Bronchial epithelial cell (primary cell): ENCODE measurements around the gene LAMC1. TPM values are rescaled to one million over a fixed set of nuclear protein-coding genes. Genes with fewer than 3 reads are reported as not detected.

Experiments
- DNase-seq: peaks from one replicate; pipeline ENCODE4 v3.0.0-alpha.2; 2010; ENCODE audit warnings: low read depth
- FAIRE-seq: peaks from 2 replicates; lab custom pipeline; 2011; peaks lifted over from hg19 to GRCh38; lab: Jason Lieb, UNC
- H3K27me3 ChIP-seq: 2 replicates; pipeline ENCODE4 v1.5.1; 2011; ENCODE audit warnings: low read length; ENCODE audit not compliant: control insufficient read depth, insufficient read depth
- H3K36me3 ChIP-seq: 2 replicates; pipeline ENCODE4 v1.5.1; 2011; ENCODE audit warnings: low read length; ENCODE audit not compliant: control insufficient read depth, insufficient read depth
- H3K4me3 ChIP-seq: 2 replicates; pipeline ENCODE4 v1.5.1; 2011; ENCODE audit warnings: mild to moderate bottlenecking, low read depth, low read length, control low read depth
- total RNA-seq: library from RNA; depleted of rRNA; stranded (reverse); fragments of >200 nt; gene quantifications from 2 replicates; pipeline ENCODE4 v1.2.1, GENCODE V29; 2014
- TF ChIP-seq, protein P1 (sequence below): IDR thresholded peaks from 2 replicates; pipeline ENCODE4 v1.5.1; 2011; ENCODE audit warnings: mild to moderate bottlenecking, moderate library complexity, low read length, control low read depth, inconsistent platforms; ENCODE audit not compliant: insufficient read depth, severe bottlenecking

LAMC1 gene
- total RNA-seq, 1 donor from 2014 or later, result 219 TPM

DNA sequence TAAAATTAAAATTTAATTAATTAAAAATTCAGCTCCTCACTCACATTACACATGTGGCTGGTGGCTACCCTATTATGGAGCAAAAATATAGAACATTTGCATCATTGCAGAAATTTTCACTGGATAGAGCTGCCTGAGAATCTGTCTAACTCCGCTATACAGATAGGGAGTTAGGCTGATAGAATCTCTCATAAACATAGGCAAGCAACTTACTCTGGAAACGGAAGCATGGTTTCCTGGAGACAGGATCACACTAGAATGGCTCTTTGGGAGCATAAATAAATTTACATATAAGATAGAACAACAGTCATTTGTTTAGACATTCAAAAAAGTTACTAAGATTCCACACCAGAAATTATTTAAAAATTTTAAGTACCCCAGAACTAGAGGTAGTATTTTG, 150.6 kb downstream of the LAMC1 start:
- H3K27me3 ChIP-seq, result no peaks in the 10 kb centered on the region
- DNase-seq (no peak), FAIRE-seq (no peak)
- H3K36me3 ChIP-seq, result no peaks in the 10 kb centered on the region
- no peak overlapping the region for H3K4me3 ChIP-seq
- TF ChIP-seq, protein P1, sequence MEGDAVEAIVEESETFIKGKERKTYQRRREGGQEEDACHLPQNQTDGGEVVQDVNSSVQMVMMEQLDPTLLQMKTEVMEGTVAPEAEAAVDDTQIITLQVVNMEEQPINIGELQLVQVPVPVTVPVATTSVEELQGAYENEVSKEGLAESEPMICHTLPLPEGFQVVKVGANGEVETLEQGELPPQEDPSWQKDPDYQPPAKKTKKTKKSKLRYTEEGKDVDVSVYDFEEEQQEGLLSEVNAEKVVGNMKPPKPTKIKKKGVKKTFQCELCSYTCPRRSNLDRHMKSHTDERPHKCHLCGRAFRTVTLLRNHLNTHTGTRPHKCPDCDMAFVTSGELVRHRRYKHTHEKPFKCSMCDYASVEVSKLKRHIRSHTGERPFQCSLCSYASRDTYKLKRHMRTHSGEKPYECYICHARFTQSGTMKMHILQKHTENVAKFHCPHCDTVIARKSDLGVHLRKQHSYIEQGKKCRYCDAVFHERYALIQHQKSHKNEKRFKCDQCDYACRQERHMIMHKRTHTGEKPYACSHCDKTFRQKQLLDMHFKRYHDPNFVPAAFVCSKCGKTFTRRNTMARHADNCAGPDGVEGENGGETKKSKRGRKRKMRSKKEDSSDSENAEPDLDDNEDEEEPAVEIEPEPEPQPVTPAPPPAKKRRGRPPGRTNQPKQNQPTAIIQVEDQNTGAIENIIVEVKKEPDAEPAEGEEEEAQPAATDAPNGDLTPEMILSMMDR, result no peak

DNA sequence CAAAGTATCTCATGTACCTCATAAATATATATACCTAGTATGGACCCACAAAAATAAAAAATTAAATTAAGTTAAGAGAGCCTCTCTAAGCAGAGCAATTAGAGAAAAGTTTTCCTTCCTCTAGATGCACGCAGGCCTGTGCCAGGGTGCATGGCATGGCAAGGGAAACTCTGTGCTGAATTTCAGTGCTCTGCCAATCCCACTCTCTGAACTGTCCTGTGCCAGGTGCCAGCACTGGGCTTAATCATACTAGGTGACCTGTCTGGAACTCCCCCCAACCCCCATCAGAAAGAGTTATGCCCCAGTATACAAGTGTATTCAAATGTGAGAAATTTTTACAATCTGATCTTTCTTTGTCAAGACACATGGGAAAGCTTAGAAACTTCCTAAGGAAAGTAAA, 152.4 kb downstream of the LAMC1 start:
- H3K27me3 ChIP-seq, result no peaks in the 10 kb centered on the region
- no peaks in the 10 kb centered on the region for H3K36me3 ChIP-seq
- no peak overlapping the region for H3K4me3 ChIP-seq
- DNase-seq, result no peak
- TF ChIP-seq, protein P1, result no peak
- FAIRE-seq, result no peak

DNA sequence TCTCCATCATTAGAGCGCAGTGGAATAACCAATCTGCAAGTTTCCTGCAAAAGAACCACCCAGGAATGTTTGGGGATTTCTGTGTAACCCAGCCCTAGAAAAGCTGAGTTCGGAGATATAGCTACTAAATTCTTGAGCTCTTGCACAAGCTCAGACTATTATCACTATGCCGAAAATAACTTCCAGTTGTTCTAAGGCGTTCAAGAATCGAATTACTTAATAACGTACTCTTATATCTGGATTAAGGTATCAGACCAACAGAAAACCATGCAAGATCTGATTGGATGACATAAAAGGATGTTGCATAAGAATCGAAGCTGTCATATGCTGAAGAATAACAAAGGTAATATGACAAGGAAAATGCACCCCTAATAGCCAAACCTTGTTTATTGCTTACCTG, 155.3 kb downstream of the LAMC1 start:
- Histone ChIP-seq H3K4me3 (no peak overlapping the region), H3K36me3 (no peaks in the 10 kb centered on the region), H3K27me3 (no peaks in the 10 kb centered on the region)
- DNase-seq (no peak), FAIRE-seq (no peak)
- TF ChIP-seq, protein P1, result no peak

DNA sequence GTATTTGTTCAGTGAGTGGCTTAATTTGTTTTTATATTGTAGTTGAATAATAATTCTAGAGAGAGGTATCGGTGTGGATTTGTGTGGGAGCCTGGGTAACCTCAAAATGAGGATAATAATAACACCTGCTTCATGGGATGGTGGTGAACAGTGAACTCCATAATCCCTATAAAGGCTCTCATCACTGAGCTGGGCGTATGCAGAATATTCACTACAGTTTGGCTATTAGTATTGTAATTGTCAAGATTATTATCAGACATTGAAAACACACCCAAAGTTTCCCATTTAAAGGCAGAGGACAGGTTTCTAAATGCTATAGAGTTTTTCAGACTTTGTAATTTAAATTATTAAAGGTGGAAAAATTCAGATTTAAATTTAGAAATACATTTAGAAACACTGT, 155.8 kb downstream of the LAMC1 start:
- TF ChIP-seq, protein P1, result no peak
- H3K4me3 ChIP-seq, result no peak overlapping the region
- H3K36me3 ChIP-seq, result no peaks in the 10 kb centered on the region
- FAIRE-seq, result no peak
- DNase-seq, result no peak
- H3K27me3 ChIP-seq, result no peaks in the 10 kb centered on the region

DNA sequence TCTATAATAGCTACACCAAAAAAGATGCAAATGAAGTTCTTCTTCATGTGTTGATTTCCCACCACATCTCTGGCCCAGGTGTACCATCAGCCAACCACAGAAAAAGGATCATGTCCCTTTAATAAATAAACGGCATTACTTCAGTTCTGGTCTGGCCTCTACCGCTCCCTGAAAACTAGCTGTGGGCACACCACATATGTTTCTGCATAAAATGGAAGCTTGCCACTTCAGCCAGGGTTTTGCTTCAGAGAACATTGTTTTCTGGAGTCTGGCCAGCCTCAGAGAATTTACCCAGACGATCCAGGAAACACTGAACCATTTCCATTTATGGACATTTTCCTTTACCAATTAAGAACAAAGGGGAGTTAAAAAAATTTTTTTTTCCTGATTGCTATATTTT, 157.0 kb downstream of the LAMC1 start:
- TF ChIP-seq, protein P1, result no peak
- no peak for FAIRE-seq
- peak; percentile 56 for DNase-seq
- H3K27me3 ChIP-seq, result no peaks in the 10 kb centered on the region
- no peak overlapping the region for H3K4me3 ChIP-seq
- no peaks in the 10 kb centered on the region for H3K36me3 ChIP-seq

DNA sequence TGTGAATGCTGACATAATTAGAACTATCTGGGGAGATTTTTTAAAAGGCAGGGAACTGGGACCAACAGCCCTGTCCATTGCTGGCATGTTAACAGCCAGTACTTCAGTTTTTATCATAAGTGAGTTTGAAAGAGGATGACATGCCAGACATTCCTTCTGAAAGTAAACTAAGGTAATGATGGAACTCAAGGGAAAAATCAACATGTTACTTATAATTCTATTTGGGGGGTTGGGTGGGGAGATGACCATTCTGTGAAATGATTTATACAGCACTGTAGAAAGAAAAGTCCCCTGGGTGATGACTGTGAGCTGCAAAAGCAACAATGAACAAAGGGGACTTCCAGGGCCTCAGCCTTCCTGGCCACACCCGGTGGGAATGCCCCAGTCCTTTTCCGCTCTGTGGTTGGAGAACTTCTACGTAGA, 157.4 kb downstream of the LAMC1 start:
- TF ChIP-seq, protein P1, result no peak
- no peaks in the 10 kb centered on the region for H3K27me3 ChIP-seq
- DNase-seq (peak; percentile 94), FAIRE-seq (no peak)
- no peaks in the 10 kb centered on the region for H3K36me3 ChIP-seq
- H3K4me3 ChIP-seq, result no peak overlapping the region
